ENCODE measurements around the gene DMD.

DMD gene

GRCh38 chrX:31711166-31711565 is 1500.2 kb downstream of the DMD start:
- Histone ChIP-seq H2BK12ac (ENCODE audit: low read length) (no peak overlapping the region), H4K8ac (ENCODE audit: low read depth, low read length) (no peak overlapping the region), H3K4me2 (ENCODE audit: low read length) (no peak overlapping the region), H2AFZ (ENCODE audit: insufficient read depth, low read length, poor library complexity) (no peak overlapping the region), H3K4ac (ENCODE audit: low read depth, low read length) (no peak overlapping the region), H3K27ac (ENCODE audit: low read depth, low read length) (no peak overlapping the region), H3K14ac (ENCODE audit: low read length) (no peak overlapping the region), H2BK5ac (ENCODE audit: low read depth, low read length, poor library complexity) (no peak overlapping the region), H3K79me1 (ENCODE audit: low read length) (no peaks in the 10 kb centered on the region), H3K4me1 (ENCODE audit: control insufficient read depth in 1 of 2, insufficient read depth in 2 of 2, low read length in 2 of 2) (no peaks in the 10 kb centered on the region), H3K23ac (ENCODE audit: low read length) (no peak overlapping the region), H3K9ac (ENCODE audit: low read length) (no peak overlapping the region), H2AK5ac (ENCODE audit: low read length) (no peak overlapping the region), H3K36me3 (ENCODE audit: control insufficient read depth in 1 of 2, insufficient read depth in 2 of 2, low read length in 2 of 2) (no peaks in the 10 kb centered on the region), H3K18ac (ENCODE audit: low read length) (no peak overlapping the region), H3K79me2 (ENCODE audit: control insufficient read depth, insufficient read depth, low read length, poor library complexity) (no peaks in the 10 kb centered on the region), H2BK120ac (ENCODE audit: insufficient read depth, low read length, poor library complexity) (no peak overlapping the region), H3K4me3 (ENCODE audit: low read depth, low read length) (no peak overlapping the region), H4K91ac (ENCODE audit: low read depth, low read length) (no peak overlapping the region), H3K9me3 (ENCODE audit: insufficient read depth, low read depth, low read length) (no peaks in the 10 kb centered on the region), H4K12ac (ENCODE audit: low read depth, low read length) (no peak overlapping the region), H3K27me3 (ENCODE audit: insufficient read depth, low read length) (no peaks in the 10 kb centered on the region)
- DNase-seq = no peak
- no CpG with 5 or more reads among the region's 2 CpGs for WGBS (ENCODE audit: extremely low coverage, insufficient coverage, insufficient read length)

- H3K79me2 ChIP-seq (ENCODE audit: control insufficient read depth, insufficient read depth, low read length, poor library complexity) = no peaks in the 10 kb centered on the region
- no peak overlapping the region for H2BK12ac ChIP-seq (ENCODE audit: low read length)
- no peak overlapping the region for H2BK120ac ChIP-seq (ENCODE audit: insufficient read depth, low read length, poor library complexity)
- no peak overlapping the region for H3K23ac ChIP-seq (ENCODE audit: low read length)
- H4K91ac ChIP-seq (ENCODE audit: low read depth, low read length) = no peak overlapping the region
- H3K4ac ChIP-seq (ENCODE audit: low read depth, low read length) = no peak overlapping the region
- H3K4me2 ChIP-seq (ENCODE audit: low read length) = no peak overlapping the region
- H2AFZ ChIP-seq (ENCODE audit: insufficient read depth, low read length, poor library complexity) = no peak overlapping the region
- no peaks in the 10 kb centered on the region for H3K27me3 ChIP-seq (ENCODE audit: insufficient read depth, low read length)
- no peak overlapping the region for H3K27ac ChIP-seq (ENCODE audit: low read depth, low read length)
- H3K4me3 ChIP-seq (ENCODE audit: low read depth, low read length) = no peak overlapping the region
- no peaks in the 10 kb centered on the region for H3K36me3 ChIP-seq (ENCODE audit: control insufficient read depth in 1 of 2, insufficient read depth in 2 of 2, low read length in 2 of 2)
- H4K12ac ChIP-seq (ENCODE audit: low read depth, low read length) = no peak overlapping the region
- no peak overlapping the region for H2AK5ac ChIP-seq (ENCODE audit: low read length)
- no CpG with 5 or more reads among the region's 2 CpGs for WGBS (ENCODE audit: extremely low coverage, insufficient coverage, insufficient read length)
- H3K9ac ChIP-seq (ENCODE audit: low read length) = no peak overlapping the region
- no peak for DNase-seq
- no peaks in the 10 kb centered on the region for H3K79me1 ChIP-seq (ENCODE audit: low read length)
- no peaks in the 10 kb centered on the region for H3K4me1 ChIP-seq (ENCODE audit: control insufficient read depth in 1 of 2, insufficient read depth in 2 of 2, low read length in 2 of 2)
- H3K14ac ChIP-seq (ENCODE audit: low read length) = no peak overlapping the region
- no peak overlapping the region for H2BK5ac ChIP-seq (ENCODE audit: low read depth, low read length, poor library complexity)
- H3K18ac ChIP-seq (ENCODE audit: low read length) = no peak overlapping the region
- H4K8ac ChIP-seq (ENCODE audit: low read depth, low read length) = no peak overlapping the region
- no peaks in the 10 kb centered on the region for H3K9me3 ChIP-seq (ENCODE audit: insufficient read depth, low read depth, low read length)
Measured at GRCh38 chrX:31708116-31708515, 1503.2 kb downstream of the DMD start.

GRCh38 chrX:31706466-31706865 is 1504.9 kb downstream of the DMD start:
- no peak overlapping the region for H2AK5ac ChIP-seq (ENCODE audit: low read length)
- no peak overlapping the region for H2BK120ac ChIP-seq (ENCODE audit: insufficient read depth, low read length, poor library complexity)
- H4K91ac ChIP-seq (ENCODE audit: low read depth, low read length) = no peak overlapping the region
- no peak overlapping the region for H3K4me2 ChIP-seq (ENCODE audit: low read length)
- no peak overlapping the region for H2AFZ ChIP-seq (ENCODE audit: insufficient read depth, low read length, poor library complexity)
- H3K18ac ChIP-seq (ENCODE audit: low read length) = no peak overlapping the region
- H3K27me3 ChIP-seq (ENCODE audit: insufficient read depth, low read length) = no peaks in the 10 kb centered on the region
- H2BK12ac ChIP-seq (ENCODE audit: low read length) = no peak overlapping the region
- no peaks in the 10 kb centered on the region for H3K79me1 ChIP-seq (ENCODE audit: low read length)
- no peak overlapping the region for H3K23ac ChIP-seq (ENCODE audit: low read length)
- no peak overlapping the region for H3K14ac ChIP-seq (ENCODE audit: low read length)
- H3K27ac ChIP-seq (ENCODE audit: low read depth, low read length) = no peak overlapping the region
- no peak overlapping the region for H2BK5ac ChIP-seq (ENCODE audit: low read depth, low read length, poor library complexity)
- no peak overlapping the region for H3K9ac ChIP-seq (ENCODE audit: low read length)
- no CpG with 5 or more reads among the region's 4 CpGs for WGBS (ENCODE audit: extremely low coverage, insufficient coverage, insufficient read length)
- H3K4me1 ChIP-seq (ENCODE audit: control insufficient read depth in 1 of 2, insufficient read depth in 2 of 2, low read length in 2 of 2) = no peaks in the 10 kb centered on the region
- H3K79me2 ChIP-seq (ENCODE audit: control insufficient read depth, insufficient read depth, low read length, poor library complexity) = no peaks in the 10 kb centered on the region
- H3K4me3 ChIP-seq (ENCODE audit: low read depth, low read length) = no peak overlapping the region
- DNase-seq = peak; percentile 0 to 3
- no peaks in the 10 kb centered on the region for H3K9me3 ChIP-seq (ENCODE audit: insufficient read depth, low read depth, low read length)
- H3K4ac ChIP-seq (ENCODE audit: low read depth, low read length) = no peak overlapping the region
- H4K8ac ChIP-seq (ENCODE audit: low read depth, low read length) = no peak overlapping the region
- H4K12ac ChIP-seq (ENCODE audit: low read depth, low read length) = no peak overlapping the region
- no peaks in the 10 kb centered on the region for H3K36me3 ChIP-seq (ENCODE audit: control insufficient read depth in 1 of 2, insufficient read depth in 2 of 2, low read length in 2 of 2)

- Histone ChIP-seq H2BK120ac (ENCODE audit: insufficient read depth, low read length, poor library complexity) (no peak overlapping the region), H3K23ac (ENCODE audit: low read length) (no peak overlapping the region), H2AFZ (ENCODE audit: insufficient read depth, low read length, poor library complexity) (no peak overlapping the region), H3K9me3 (ENCODE audit: insufficient read depth, low read depth, low read length) (no peaks in the 10 kb centered on the region), H4K8ac (ENCODE audit: low read depth, low read length) (no peak overlapping the region), H3K18ac (ENCODE audit: low read length) (no peak overlapping the region), H3K36me3 (ENCODE audit: control insufficient read depth in 1 of 2, insufficient read depth in 2 of 2, low read length in 2 of 2) (no peaks in the 10 kb centered on the region), H3K79me1 (ENCODE audit: low read length) (no peaks in the 10 kb centered on the region), H2BK12ac (ENCODE audit: low read length) (no peak overlapping the region), H3K4me3 (ENCODE audit: low read depth, low read length) (no peak overlapping the region), H3K79me2 (ENCODE audit: control insufficient read depth, insufficient read depth, low read length, poor library complexity) (no peaks in the 10 kb centered on the region), H4K91ac (ENCODE audit: low read depth, low read length) (no peak overlapping the region), H3K4me2 (ENCODE audit: low read length) (no peak overlapping the region), H2AK5ac (ENCODE audit: low read length) (no peak overlapping the region), H3K4me1 (ENCODE audit: control insufficient read depth in 1 of 2, insufficient read depth in 2 of 2, low read length in 2 of 2) (no peaks in the 10 kb centered on the region), H3K27me3 (ENCODE audit: insufficient read depth, low read length) (no peaks in the 10 kb centered on the region), H3K27ac (ENCODE audit: low read depth, low read length) (no peak overlapping the region), H2BK5ac (ENCODE audit: low read depth, low read length, poor library complexity) (no peak overlapping the region), H3K4ac (ENCODE audit: low read depth, low read length) (no peak overlapping the region), H3K14ac (ENCODE audit: low read length) (no peak overlapping the region), H4K12ac (ENCODE audit: low read depth, low read length) (no peak overlapping the region), H3K9ac (ENCODE audit: low read length) (no peak overlapping the region)
- no CpG with 5 or more reads among the region's 1 CpG for WGBS (ENCODE audit: extremely low coverage, insufficient coverage, insufficient read length)
- no peak for DNase-seq
Measured at GRCh38 chrX:31705816-31706215, 1505.5 kb downstream of the DMD start.

All from trophoblast cell (in vitro differentiated cells and primary cell).